Sigmoid colon (tissue), 7 donors: ENCODE results near the gene UCMA. TPM values are rescaled to one million over a fixed set of nuclear protein-coding genes. Genes with fewer than 3 reads are reported as not detected.
"Not testable (repeated sequence)": the region's sequence is repeated elsewhere in the genome, so short reads cannot be mapped to it uniquely, and the experiment has no call there.

Source experiments
- DNase-seq: peaks from one replicate; pipeline ENCODE4 v3.0.0-alpha.2; 2019
- H3K27ac ChIP-seq, 4 donors: fragments of 200-600 bp; sonication (generic); one replicate each; pipeline ENCODE4 v1.5.1; 2016 to 2019; ENCODE audit warnings: mild to moderate bottlenecking in 1 of 4
- H3K27me3 ChIP-seq, 3 donors: fragments of 200-600 bp; sonication (generic); one replicate each; pipeline ENCODE4 v1.5.1; 2019; ENCODE audit warnings: mild to moderate bottlenecking in 1 of 3
- H3K36me3 ChIP-seq, 4 donors: fragments of 200-600 bp; sonication (generic); one replicate each; pipeline ENCODE4 v1.5.1; 2016 to 2019
- H3K4me1 ChIP-seq, 4 donors: fragments of 200-600 bp; sonication (generic); one replicate each; pipeline ENCODE4 v1.5.1; 2017 to 2019
- H3K4me3 ChIP-seq, 4 donors: fragments of 200-600 bp; sonication (generic); one replicate each; pipeline ENCODE4 v1.5.1; 2017 to 2019; ENCODE audit warnings: mild to moderate bottlenecking in 2 of 4, moderate library complexity in 1 of 4
- H3K9me3 ChIP-seq, 4 donors: fragments of 200-600 bp in 3 of 4; sonication (generic) in 3 of 4; one replicate each; pipeline versions ENCODE4 v1.5.1 to v1.6.1; 2013 to 2019
- EP300 ChIP-seq, 4 donors: sonication (generic); formaldehyde crosslinking; IDR thresholded peaks; one replicate each; pipeline ENCODE4 v1.6.1; 2017; ENCODE audit warnings: antibody characterized with exemption in 4 of 4
- POLR2A ChIP-seq, 2 donors: fragments of 450-650 bp; IDR thresholded peaks; one replicate each; pipeline ENCODE4 v1.6.1; 2016; ENCODE audit warnings: antibody characterized with exemption in 2 of 2, mild to moderate bottlenecking in 2 of 2, moderate library complexity in 2 of 2
- POLR2AphosphoS5 ChIP-seq, 4 donors: sonication (generic); formaldehyde crosslinking; IDR thresholded peaks; one replicate each; pipeline ENCODE4 v1.6.1; 2017; ENCODE audit warnings: antibody characterized with exemption in 4 of 4
- WGBS, 2 donors: extraction: QIAGEN DNeasy Blood & Tissue Kit; methylation state at CpG; one replicate each; pipeline ENCODE4 v1.1.7; 2013; 5-methylcytosine and 5-hydroxymethylcytosine counted together
- intact Hi-C: fragments of 100-400 bp; cut with DNase I; formaldehyde crosslinking; loops from one replicate; pipeline ENCODE4 v1.15.1; 2023
- polyA plus RNA-seq, 3 donors: library from polyadenylated mRNA; stranded (reverse); fragments of 200-250 nt; gene quantifications; one replicate each; pipeline ENCODE4 v1.2.3, GENCODE V29; 2013
- total RNA-seq, 4 donors: library from RNA; depleted of rRNA; stranded (reverse); fragments of >200 nt; gene quantifications; one replicate each; pipeline ENCODE4 v1.1.0, GENCODE V29; 2016
- TF ChIP-seq, protein P1 (sequence below), 4 experiments: fragments of 450-650 bp in 3 of 4; fragments of 200-600 bp in 1 of 4; IDR thresholded peaks; one replicate each; pipeline ENCODE4 v1.5.1; 2016 to 2019; ENCODE audit warnings: antibody characterized with exemption in 4 of 4, mild to moderate bottlenecking in 3 of 4, moderate library complexity in 2 of 4
- donor health status: healthy with polysubstance abuse.
- donor health status: Bipolar disorder and iron deficiency.
- donor health status: healthy.

Gene UCMA, protein sequence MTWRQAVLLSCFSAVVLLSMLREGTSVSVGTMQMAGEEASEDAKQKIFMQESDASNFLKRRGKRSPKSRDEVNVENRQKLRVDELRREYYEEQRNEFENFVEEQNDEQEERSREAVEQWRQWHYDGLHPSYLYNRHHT
- total RNA-seq (not detected), polyA plus RNA-seq (not detected)

DNA sequence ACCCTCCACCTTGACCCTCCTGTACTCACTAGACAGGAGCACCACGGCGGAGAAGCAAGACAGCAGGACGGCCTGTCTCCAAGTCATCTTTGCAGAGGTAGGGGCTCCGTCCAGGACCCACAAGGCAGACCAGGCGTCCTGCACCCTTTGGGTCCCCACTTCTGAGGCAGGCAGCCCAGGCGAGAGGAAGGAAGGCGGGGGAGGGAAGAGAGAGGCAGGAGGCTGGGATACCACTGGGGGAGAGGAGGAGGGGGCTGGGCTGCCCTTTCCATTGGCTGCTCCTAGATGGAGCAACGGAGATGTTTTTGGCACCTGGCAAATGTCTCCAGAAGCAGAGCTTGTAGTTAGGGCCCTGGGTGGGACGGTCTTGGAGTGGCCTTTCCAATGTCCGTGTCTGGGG is at the start of gene UCMA:
Gene UCMA (minus strand): TSS at position 203 of the 400 bp plus-strand sequence. CDS start 116 bp downstream, at position 87.
- no peaks in the 10 kb centered on the region for H3K4me1 ChIP-seq
- H3K27me3 ChIP-seq = peaks cover 0 to 10% (median 0%) of the 10 kb centered on the region in 3 donors
- intact Hi-C loops = no loop called here
- H3K9me3 ChIP-seq = no peaks in the 10 kb centered on the region
- H3K27ac ChIP-seq = no peak within 1 kb of the TSS
- no peaks in the 10 kb centered on the region for H3K36me3 ChIP-seq
- DNase-seq = no peak
- TF ChIP-seq POLR2AphosphoS5 (IDR thresholded peaks at IDR 0.05) = no peak
- no peak for TF ChIP-seq EP300 (IDR thresholded peaks at IDR 0.05)
- TF ChIP-seq, protein P1, sequence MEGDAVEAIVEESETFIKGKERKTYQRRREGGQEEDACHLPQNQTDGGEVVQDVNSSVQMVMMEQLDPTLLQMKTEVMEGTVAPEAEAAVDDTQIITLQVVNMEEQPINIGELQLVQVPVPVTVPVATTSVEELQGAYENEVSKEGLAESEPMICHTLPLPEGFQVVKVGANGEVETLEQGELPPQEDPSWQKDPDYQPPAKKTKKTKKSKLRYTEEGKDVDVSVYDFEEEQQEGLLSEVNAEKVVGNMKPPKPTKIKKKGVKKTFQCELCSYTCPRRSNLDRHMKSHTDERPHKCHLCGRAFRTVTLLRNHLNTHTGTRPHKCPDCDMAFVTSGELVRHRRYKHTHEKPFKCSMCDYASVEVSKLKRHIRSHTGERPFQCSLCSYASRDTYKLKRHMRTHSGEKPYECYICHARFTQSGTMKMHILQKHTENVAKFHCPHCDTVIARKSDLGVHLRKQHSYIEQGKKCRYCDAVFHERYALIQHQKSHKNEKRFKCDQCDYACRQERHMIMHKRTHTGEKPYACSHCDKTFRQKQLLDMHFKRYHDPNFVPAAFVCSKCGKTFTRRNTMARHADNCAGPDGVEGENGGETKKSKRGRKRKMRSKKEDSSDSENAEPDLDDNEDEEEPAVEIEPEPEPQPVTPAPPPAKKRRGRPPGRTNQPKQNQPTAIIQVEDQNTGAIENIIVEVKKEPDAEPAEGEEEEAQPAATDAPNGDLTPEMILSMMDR (IDR thresholded peaks at IDR 0.05) = no peak
- no peak for TF ChIP-seq POLR2A (IDR thresholded peaks at IDR 0.05)
- 74 to 88% methylated on average over 10 of the region's 10 CpGs for WGBS, 2 donors
- H3K4me3 ChIP-seq = no peak within 1 kb of the TSS

DNA sequence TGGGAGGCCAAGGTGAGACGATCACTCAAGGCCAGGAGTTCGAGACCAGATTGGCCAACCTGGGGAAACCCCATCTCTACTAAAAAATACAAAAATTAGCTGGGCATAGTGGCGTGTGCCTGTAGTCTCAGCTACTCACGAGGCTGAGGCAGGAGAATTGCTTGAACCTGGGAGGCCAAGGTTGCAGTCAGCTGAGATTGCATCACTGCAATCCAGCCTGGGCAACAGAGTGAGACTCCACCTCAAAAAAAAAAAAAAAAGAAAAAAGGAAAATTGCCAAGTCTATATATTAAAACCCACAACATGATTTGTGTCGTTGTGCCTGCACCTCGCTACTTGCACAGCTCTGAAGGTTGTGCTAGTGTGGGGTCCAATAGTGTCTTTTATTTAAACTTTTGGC is 48.2 kb upstream of the UCMA start:
- H3K36me3 ChIP-seq = peaks cover 9 to 78% (median 28%) of the 10 kb centered on the region in 4 donors
- DNase-seq, H3K9me3 ChIP-seq, H3K4me1 ChIP-seq, intact Hi-C loops, H3K27me3 ChIP-seq, H3K4me3 ChIP-seq, H3K27ac ChIP-seq: not testable (repeated sequence)
- 93 to 94% methylated on average over 6 of the region's 6 CpGs for WGBS, 2 donors

DNA sequence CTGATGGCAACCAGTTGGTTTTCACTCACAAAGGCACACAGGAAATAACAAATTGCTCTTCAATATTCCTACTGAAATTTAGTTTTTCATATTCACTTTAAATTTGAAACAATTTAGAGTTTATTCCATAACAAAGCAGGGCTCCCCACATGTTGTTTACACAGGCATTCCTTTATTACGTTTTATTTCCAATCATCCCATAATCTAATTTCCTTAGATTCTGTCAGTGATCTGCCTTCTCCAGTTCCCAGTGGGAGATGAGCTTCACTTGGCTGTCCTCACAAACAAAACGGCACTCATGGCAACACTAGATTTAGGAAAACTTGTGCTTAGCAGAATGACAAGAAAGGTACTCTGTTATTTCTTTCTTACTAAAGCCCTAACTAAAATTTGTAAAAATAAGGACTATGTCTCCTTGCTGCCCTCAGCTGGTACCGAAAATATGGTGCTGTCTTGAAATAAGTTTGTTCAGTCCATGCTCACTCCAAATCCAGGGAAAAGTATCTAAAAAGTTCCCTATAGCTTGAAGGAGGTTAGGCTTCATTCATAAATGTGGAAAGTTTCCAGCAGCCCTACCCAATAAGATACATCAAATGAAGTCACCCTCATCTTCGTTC is 42.7 kb upstream of the UCMA start:
- WGBS, 2 donors = 53 to 75% methylated on average over 4 of the region's 4 CpGs
- H3K36me3 ChIP-seq = peaks cover 7 to 43% (median 23%) of the 10 kb centered on the region in 4 donors
- intact Hi-C loops = no loop called here
- TF ChIP-seq EP300 (IDR thresholded peaks at IDR 0.05) (no peak), POLR2AphosphoS5 (IDR thresholded peaks at IDR 0.05) (no peak), POLR2A (IDR thresholded peaks at IDR 0.05) (no peak)
- TF ChIP-seq, protein P1 (IDR thresholded peaks at IDR 0.05) = no peak
- no peak for DNase-seq
- H3K4me1 ChIP-seq = peaks cover 0 to 11% (median 3%) of the 10 kb centered on the region in 4 donors
- H3K27ac ChIP-seq = no peak overlapping the region
- no peak overlapping the region for H3K4me3 ChIP-seq
- H3K27me3 ChIP-seq = no peaks in the 10 kb centered on the region
- H3K9me3 ChIP-seq = no peaks in the 10 kb centered on the region

DNA sequence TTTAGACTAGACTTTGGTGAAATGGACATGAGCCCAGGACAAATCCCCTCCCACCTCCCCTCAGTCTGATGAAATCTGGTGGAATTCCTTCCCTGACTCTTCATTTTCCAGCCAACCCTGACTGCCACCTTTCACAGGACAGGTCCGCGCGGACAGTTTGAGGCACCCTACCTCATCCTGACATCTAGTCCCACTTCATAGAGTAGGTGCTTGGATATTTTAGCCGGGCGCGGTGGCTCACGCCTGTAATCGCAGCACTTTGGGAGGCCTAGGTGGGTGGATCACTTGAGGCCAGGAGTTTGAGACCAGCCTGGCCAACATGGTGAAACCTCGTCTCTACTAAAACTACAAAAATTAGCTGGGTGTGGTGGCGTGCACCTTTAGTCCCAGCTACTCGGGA is 42.0 kb upstream of the UCMA start:
- H3K36me3 ChIP-seq = peaks cover 7 to 35% (median 20%) of the 10 kb centered on the region in 4 donors
- WGBS, 2 donors = 97% methylated on average over 11 of the region's 11 CpGs
- DNase-seq = peak; percentile 53
- H3K4me3 ChIP-seq, intact Hi-C loops, H3K27me3 ChIP-seq, H3K27ac ChIP-seq, H3K9me3 ChIP-seq: not testable (repeated sequence)
- H3K4me1 ChIP-seq = peaks cover 0 to 13% (median 4%) of the 10 kb centered on the region in 4 donors

DNA sequence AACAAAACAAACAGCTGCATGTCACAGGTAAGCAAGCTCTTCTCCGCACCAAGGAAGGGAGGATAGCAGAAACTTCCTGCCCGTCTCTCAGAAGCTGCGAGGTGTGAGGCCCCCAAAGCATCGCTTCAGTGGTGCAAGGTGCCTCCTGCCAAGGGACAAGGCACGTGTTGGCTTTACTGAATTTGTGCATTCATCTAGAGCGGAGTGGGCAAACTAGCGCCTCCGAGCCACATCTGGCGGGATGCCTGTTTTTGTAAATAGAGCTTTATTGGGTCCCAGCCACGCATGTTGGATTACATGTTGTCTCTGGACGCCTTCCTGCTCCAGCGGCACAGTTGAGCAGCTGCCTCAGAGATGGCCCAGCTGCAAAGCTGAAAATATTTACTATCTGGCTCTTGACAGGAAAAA is 38.0 kb upstream of the UCMA start:
- 77 to 83% methylated on average over 12 of the region's 12 CpGs for WGBS, 2 donors
- intact Hi-C loops = no loop called here
- no peaks in the 10 kb centered on the region for H3K36me3 ChIP-seq
- DNase-seq = peak; percentile 71
- no peaks in the 10 kb centered on the region for H3K27me3 ChIP-seq
- peak overlapping the region in 1 of 4 donors; percentile 25 for H3K27ac ChIP-seq
- H3K4me3 ChIP-seq = no peak overlapping the region
- H3K9me3 ChIP-seq = no peaks in the 10 kb centered on the region
- peaks cover 0 to 13% (median 4%) of the 10 kb centered on the region in 4 donors for H3K4me1 ChIP-seq
- no peak for TF ChIP-seq POLR2A (IDR thresholded peaks at IDR 0.05)
- TF ChIP-seq POLR2AphosphoS5 (IDR thresholded peaks at IDR 0.05) = peak in 1 of 4 donors; percentile 12

DNA sequence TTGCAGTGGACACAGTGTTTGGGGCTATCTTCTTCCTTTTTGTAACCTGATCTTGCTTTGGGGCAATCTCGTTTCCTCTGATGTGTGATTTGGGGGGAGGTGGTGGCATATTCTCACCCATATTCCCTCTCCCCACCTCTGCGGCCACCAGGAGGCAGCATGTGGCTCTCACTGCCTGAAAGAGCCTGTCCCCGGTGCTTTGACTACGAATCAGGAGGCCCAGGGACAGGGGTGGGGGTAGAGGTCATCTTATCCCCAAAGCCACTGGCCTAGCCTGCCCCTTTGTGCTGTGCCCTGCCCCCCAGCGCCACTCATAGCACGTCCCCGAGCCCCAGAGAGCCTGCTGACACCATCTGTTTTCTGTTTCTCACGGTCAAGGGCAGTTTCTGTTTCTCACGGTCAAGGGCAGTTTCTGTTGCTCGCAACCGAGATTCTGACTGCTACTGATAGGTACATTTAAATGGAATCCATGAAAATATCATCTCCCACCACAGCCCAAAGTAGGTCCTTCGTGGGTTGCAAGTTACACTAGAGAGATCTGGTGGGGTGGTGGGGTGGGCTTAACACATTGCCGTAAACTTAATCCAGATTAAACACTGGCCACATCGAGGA is 37.5 kb upstream of the UCMA start:
- no peaks in the 10 kb centered on the region for H3K36me3 ChIP-seq
- WGBS, 2 donors = 61 to 63% methylated on average over 14 of the region's 14 CpGs
- no peaks in the 10 kb centered on the region for H3K27me3 ChIP-seq
- no peaks in the 10 kb centered on the region for H3K9me3 ChIP-seq
- no peak for DNase-seq
- intact Hi-C loops = no loop called here
- H3K4me3 ChIP-seq = no peak overlapping the region
- peak overlapping the region in 2 of 4 donors; percentile 2 to 25 for H3K27ac ChIP-seq
- H3K4me1 ChIP-seq = peaks cover 0 to 13% (median 4%) of the 10 kb centered on the region in 4 donors
- TF ChIP-seq POLR2AphosphoS5 (IDR thresholded peaks at IDR 0.05) (no peak), POLR2A (IDR thresholded peaks at IDR 0.05) (no peak), EP300 (IDR thresholded peaks at IDR 0.05) (no peak)
- TF ChIP-seq, protein P1 (IDR thresholded peaks at IDR 0.05) = no peak
